ENCODE data around the gene GMDS. TPM values are rescaled to one million over a fixed set of nuclear protein-coding genes. Genes with fewer than 3 reads are reported as not detected.

GMDS gene
- total RNA-seq, 2 experiments from 2014 or later: 13.9 to 16.4 TPM

- Histone ChIP-seq H3K4me3 (ENCODE audit: low read length) (no peak overlapping the region), H3K36me3 (ENCODE audit: insufficient read depth, low read length) (no peaks in the 10 kb centered on the region), H3K9me3 (ENCODE audit: control insufficient read depth in 1 of 2, insufficient read depth in 1 of 2, low read length in 2 of 2) (peaks cover 0 to 4% of the 10 kb centered on the region in 2 experiments), H3K27ac (ENCODE audit: low read depth in 1 of 2, low read length in 2 of 2) (no peak overlapping the region), H3K4me1 (ENCODE audit: insufficient read depth, low read length) (no peaks in the 10 kb centered on the region), H3K27me3 (ENCODE audit: control insufficient read depth in 1 of 2, insufficient read depth in 2 of 2, low read length in 2 of 2) (no peaks in the 10 kb centered on the region)
- CTCF ChIA-PET: no interaction called here
- H3K27ac Mint-ChIP-seq: no peak overlapping the region
- H3K4me1 Mint-ChIP-seq (ENCODE audit: low read depth): peaks cover 5% of the 10 kb centered on the region
- no peaks in the 10 kb centered on the region for H3K27me3 Mint-ChIP-seq
- no peak overlapping the region for H3K4me3 Mint-ChIP-seq
- peaks cover 2% of the 10 kb centered on the region for H3K9me3 Mint-ChIP-seq
- intact Hi-C loops (cut with DNase I, micrococcal nuclease): no loop called here
- no peak for DNase-seq
- POLR2A ChIA-PET: no interaction called here
- ATAC-seq (ENCODE audit: poor library complexity): no peak
- no peak for TF ChIP-seq CTCF (IDR thresholded peaks at IDR 0.05)
- H3K36me3 Mint-ChIP-seq (ENCODE audit: low read depth): peaks cover 8% of the 10 kb centered on the region
Observed at GRCh38 chr6:1966713-1967112, 278.7 kb downstream of the GMDS start.

- Mint-ChIP-seq H3K36me3 (ENCODE audit: low read depth) (peaks cover 8% of the 10 kb centered on the region), H3K4me1 (ENCODE audit: low read depth) (peaks cover 5% of the 10 kb centered on the region), H3K4me3 (no peak overlapping the region), H3K27ac (no peak overlapping the region), H3K27me3 (no peaks in the 10 kb centered on the region), H3K9me3 (peaks cover 2% of the 10 kb centered on the region)
- intact Hi-C loops (cut with DNase I, micrococcal nuclease): no loop called here
- H3K4me3 ChIP-seq (ENCODE audit: low read length): no peak overlapping the region
- H3K4me1 ChIP-seq (ENCODE audit: insufficient read depth, low read length): no peaks in the 10 kb centered on the region
- CTCF ChIA-PET: no interaction called here
- no peak overlapping the region for H3K27ac ChIP-seq (ENCODE audit: low read depth in 1 of 2, low read length in 2 of 2)
- peaks cover 0 to 4% of the 10 kb centered on the region in 2 experiments for H3K9me3 ChIP-seq (ENCODE audit: control insufficient read depth in 1 of 2, insufficient read depth in 1 of 2, low read length in 2 of 2)
- H3K36me3 ChIP-seq (ENCODE audit: insufficient read depth, low read length): peaks cover under 1% of the 10 kb centered on the region
- TF ChIP-seq CTCF (IDR thresholded peaks at IDR 0.05): no peak
- H3K27me3 ChIP-seq (ENCODE audit: control insufficient read depth in 1 of 2, insufficient read depth in 2 of 2, low read length in 2 of 2): no peaks in the 10 kb centered on the region
- ATAC-seq (ENCODE audit: poor library complexity) (no peak), DNase-seq (no peak)
- POLR2A ChIA-PET: no interaction called here
Observed at GRCh38 chr6:1965596-1966224, 279.7 kb downstream of the GMDS start.

GRCh38 chr6:1963596-1963995 lies 281.8 kb downstream of the GMDS start:
- POLR2A ChIA-PET: no interaction called here
- Mint-ChIP-seq H3K4me3 (no peak overlapping the region), H3K27me3 (no peaks in the 10 kb centered on the region), H3K9me3 (peaks cover 2% of the 10 kb centered on the region), H3K36me3 (ENCODE audit: low read depth) (peaks cover 15% of the 10 kb centered on the region), H3K27ac (no peak overlapping the region), H3K4me1 (ENCODE audit: low read depth) (no peaks in the 10 kb centered on the region)
- CTCF ChIA-PET: no interaction called here
- ATAC-seq (ENCODE audit: poor library complexity) (no peak), DNase-seq (no peak)
- Histone ChIP-seq H3K27me3 (ENCODE audit: control insufficient read depth in 1 of 2, insufficient read depth in 2 of 2, low read length in 2 of 2) (no peaks in the 10 kb centered on the region), H3K27ac (ENCODE audit: low read depth in 1 of 2, low read length in 2 of 2) (no peak overlapping the region), H3K4me3 (ENCODE audit: low read length) (no peak overlapping the region), H3K36me3 (ENCODE audit: insufficient read depth, low read length) (peaks cover 5% of the 10 kb centered on the region), H3K4me1 (ENCODE audit: insufficient read depth, low read length) (no peaks in the 10 kb centered on the region), H3K9me3 (ENCODE audit: control insufficient read depth in 1 of 2, insufficient read depth in 1 of 2, low read length in 2 of 2) (peaks cover 0 to 4% of the 10 kb centered on the region in 2 experiments)
- intact Hi-C loops (cut with DNase I, micrococcal nuclease): no loop called here
- no peak for TF ChIP-seq CTCF (IDR thresholded peaks at IDR 0.05)

All from CD4-positive, alpha-beta T cell (primary cell).